GM19324 (cell line): Measurements from ENCODE around the gene LRP2.
"Not testable (repeated sequence)": the region's sequence is repeated elsewhere in the genome, so short reads cannot be mapped to it uniquely, and the experiment has no call there.

Source experiments
- ATAC-seq: cut with Tn5 transposase; IDR thresholded peaks from one replicate; pipeline ENCODE4 v1.9.1; 2021; ENCODE audit warnings: mild to moderate bottlenecking, moderate library complexity; ENCODE audit not compliant: unreplicated experiment, low FRiP score

LRP2 gene

DNA sequence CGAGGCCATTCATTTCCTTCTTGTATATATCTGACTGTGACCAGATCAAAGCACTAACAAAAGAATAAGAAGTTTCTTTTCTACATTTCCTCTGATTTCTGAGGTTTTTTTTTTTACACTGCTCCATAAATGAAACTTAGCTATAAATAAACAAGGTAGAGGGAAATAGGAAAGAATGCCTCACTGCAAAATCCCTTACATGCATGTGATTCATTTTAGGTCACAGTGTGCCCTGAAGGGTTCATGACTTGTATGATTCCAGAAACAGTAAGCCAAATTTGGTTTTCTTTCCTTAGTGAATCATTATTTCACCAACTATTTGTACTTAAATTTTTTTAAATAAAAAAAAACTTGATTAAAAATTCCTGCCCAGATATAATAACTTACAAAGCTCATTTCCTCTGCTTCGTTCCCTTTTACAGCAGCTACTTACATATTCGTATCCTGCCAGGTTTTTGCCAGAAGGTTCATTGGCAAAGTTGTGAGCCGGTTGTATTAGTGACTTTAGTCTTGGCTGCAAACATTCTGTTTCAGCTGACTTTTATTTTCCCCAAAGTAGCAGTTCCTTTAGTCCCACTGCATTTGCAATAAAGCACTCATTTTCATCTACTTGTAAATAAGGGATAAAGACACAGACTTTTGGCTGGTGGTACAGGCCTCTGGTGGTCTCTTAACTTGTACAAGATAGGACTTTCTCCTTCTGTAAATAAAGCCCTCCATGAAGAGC is 58.6 kb downstream of the LRP2 start:
- ATAC-seq = no peak

DNA sequence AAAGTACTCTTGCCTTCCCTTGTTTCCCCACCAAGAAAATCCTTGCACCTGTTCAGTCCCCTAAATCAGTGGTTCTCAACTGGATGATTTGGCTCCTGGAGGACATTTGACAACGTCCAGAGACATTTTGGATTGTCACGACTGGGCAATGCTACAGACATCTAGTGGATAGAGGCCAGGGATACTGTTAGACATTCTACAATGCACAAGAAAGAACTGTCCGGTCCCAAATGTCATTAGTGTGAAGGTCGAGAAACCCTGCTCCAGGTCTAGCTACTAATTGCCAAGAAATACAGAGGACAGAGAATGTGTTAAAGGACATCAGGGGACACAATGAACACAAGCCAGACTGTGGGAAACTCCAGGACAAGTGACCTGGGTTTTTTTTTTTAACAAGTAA is 60.0 kb downstream of the LRP2 start:
- ATAC-seq = no peak

DNA sequence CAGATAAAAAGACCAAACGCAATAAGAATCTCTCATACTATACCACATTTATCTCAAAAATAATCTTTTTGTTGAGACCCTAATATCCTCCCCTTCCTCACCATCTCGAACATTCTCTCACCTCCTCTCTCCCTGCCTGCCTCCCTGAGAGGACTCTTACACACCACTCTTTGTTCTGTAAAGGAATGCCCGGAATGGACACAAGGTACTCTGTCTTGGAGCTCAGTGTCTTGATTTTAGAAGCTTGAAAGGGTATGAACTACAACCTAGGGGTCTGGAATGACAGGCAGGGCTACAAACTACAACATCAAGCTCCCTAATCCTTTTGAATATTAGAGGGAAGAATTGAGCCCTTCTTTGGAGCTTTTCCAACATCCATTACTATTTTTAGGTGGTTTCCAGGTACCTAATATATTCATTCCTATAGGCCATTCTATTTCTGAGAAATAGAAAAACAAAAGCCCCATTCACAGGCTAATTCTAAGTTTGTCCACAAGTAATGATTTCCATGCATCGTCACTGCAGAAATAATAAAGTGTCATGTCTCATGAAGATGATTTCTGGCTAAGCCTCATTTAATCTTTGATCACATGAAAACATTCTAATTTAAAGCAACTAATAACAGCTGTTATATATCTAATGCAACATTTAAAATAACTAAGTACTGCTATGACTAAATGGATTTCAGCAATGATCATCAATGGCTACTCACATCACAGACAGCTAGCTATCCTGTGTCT is 60.6 kb downstream of the LRP2 start:
- ATAC-seq = no peak

DNA sequence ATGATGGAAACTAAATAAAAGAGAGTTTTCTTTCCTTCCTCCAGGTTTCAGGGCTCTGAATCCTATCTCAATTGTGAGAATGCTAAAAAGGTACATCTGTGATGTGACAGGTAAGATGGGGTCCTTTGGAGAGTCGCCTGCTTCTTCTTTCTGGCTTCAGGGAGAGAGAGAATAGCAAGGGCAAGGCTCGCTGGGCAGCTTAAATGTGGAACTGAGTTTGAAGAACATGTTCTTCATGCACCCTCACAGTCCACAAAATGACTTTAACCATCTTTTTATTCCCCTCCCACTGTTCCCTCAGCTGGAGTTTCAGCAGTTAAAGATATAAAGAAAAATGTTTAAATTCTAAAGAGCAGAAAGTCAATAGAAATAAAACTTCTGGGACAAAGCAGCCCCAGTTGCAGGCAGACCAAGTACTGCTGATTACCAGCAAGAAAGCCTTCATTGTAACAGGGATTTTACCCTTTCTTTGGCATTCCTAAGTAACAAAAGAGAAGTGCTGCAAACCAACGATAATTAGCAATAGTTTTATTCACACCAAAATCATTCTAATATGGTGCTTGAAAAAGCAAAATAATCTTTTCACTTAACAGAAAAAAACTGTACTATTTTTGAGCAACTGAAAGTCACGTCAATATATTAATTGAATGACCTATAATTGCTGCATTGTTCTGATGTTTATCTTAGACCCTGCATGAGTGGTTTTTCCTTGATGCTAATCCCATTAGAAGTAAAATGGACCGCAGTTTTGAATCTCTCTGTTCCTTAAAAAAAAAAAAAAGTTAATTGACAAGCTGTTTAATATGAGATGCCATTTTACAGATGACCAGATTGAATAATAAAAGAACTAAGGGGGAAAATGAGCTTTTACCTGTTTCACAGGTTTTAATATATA is 61.5 kb downstream of the LRP2 start:
- ATAC-seq = no peak

DNA sequence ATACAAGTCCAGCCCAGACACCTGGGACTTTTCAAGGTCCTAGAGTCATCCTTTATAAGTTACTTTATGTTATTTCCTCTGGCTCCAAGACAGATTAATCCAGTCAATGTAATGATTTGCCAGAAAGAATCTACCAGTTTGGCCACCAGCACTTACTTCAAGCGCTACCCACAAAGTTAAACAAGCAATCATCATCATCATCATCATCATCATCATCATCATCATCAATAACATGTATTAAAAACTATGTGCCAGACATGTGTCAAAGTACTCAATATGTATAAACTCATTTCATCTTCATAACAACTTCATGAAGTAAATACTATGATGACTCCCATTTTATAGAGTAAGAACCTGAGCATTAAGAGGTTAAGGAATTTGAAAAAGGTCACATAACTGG is 64.3 kb downstream of the LRP2 start:
- no peak for ATAC-seq

DNA sequence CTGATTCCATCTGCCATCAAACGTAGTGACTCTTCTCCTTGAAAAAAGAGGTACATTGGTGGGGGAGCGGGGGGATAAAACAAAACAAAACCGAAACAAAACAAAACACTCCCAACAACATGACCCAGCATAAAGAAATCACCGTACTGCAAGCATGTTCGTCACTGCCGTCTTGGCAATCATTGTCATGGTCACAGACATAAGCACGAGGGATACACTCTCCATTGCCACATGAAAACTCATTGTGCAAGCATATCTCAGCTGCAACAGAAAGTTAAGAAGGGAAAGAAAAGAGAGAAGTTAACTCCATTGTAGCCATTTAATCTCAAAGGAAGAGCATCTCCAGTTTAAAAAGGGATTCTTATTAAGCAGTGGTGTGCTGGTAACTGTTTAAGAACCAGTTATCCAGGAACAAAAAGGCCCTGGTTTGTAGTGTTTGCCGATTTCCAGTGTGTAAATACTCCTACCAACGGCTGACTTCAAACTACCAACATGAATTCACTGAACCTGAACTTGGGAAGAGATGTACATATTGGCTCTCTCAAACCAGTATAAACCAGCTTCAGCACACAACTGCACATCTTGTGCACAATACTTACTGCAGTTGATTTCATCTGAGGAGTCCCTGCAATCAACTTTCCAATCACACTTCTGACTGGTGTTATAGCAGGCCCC is 68.2 kb downstream of the LRP2 start:
- no peak for ATAC-seq

DNA sequence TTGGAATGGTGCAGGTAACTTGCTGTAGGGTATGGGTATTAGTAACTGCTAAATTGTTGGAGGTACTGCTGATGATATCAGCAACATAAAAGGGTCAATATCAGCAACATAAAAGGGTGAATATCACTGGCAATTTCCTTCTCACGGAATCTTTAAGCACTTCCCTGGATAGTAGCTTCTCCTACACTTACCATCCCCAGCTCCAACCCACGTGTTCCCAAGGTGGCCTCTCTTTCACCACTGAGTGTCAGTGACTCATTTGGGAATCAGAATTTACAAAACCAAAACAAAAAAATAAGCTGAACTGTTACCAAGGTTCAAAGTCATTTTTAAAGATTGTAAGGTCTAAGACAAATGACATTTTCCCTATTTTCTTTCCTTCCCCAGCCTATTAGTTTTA is 70.8 kb downstream of the LRP2 start:
- no peak for ATAC-seq

DNA sequence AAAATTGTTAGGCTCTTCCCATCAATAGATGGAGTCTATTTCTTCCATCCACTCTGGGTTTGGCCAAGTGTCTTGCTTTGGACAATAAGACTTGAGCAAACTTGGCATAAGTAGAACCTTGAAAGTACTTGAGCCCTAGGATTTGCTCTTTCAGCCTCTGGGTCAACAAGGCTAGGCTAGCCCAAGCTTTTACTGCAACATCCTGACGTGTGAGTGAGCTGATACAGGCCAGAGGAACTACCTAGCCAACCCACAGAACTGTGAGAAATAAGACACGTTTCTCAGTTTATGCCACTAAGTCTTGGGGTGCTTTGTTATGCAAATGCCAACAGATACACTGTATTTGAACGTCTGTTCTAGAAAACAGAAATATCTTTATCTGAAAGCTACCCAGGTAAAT is 71.9 kb downstream of the LRP2 start:
- ATAC-seq = no peak

DNA sequence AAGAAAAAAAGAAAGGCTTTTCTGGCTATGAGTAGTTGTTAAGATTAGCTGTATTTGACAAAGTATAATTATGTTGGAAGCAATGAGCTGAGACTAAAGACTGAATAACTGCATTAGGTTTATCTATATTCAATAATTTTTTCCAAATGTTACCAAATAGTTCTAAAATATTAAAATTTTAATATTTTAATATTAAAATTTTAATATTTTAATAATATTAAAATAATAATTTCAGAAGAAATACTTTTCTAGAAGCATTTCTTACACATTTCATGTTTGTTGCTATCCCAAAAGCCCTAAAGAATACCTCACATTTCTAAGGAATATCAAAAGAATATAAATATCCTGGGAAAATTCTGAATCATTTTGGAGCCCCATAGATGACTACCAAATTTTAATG is 74.7 kb downstream of the LRP2 start:
- no peak for ATAC-seq

DNA sequence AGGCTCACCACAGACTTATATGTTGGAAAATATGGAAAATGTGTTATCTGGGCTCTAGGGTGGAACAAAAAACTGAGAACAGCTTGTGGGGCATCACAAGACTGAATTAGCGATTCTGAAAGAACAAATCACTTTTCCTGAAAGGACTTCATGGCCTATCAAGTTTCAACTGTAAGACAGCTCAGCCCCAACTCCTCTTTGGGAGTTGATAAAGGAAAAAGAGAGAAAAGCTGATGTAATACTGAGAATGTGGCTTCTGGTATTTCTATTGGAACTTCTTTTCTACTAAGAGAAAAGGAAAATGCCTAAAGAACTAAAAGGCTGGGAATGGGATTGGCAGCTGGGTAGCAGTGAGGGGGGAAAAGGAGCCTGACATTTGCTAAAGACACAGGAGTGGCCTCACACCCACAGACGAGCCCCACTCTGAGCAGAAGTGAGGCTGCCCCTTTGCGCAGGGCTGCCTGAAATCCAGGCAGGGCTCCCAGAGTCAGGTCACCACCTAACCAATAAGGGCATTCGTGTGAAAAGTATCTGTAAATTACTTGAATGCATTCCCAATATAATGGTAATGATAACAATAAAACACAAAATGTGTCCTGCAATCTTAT is 75.6 kb downstream of the LRP2 start:
- no peak for ATAC-seq

DNA sequence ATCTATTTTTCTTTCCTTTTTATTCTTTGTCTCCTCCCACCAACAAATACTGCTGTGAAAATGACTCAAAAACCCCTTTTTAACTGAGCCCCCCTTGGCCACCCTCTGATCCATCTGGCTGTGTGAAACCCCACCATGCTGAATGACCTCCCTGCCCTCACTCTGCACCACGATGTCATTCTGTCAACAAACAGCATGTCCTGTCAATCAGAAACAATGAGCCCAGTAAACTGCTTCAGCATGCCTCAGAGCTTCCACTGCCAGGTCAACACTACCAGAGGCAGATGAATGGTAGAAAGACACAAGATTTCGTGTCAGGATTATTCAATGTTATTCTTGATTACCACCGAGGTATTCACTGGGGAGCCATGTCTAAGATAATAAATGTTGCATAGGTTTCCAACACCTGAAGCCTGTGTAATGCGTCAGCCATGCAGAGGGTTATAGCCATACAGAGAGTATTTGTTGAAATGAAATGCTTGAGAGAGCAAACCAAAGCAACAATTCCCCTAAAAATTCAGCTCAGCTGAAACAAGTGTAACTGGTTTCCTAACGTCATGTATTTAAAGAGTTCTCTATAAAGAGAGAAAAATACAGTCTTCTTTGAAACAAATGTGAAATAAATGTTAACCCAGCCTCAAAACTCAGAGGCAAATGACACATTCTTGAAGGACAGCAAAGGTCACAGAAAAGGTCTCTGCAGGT is 76.7 kb downstream of the LRP2 start:
- ATAC-seq = no peak

DNA sequence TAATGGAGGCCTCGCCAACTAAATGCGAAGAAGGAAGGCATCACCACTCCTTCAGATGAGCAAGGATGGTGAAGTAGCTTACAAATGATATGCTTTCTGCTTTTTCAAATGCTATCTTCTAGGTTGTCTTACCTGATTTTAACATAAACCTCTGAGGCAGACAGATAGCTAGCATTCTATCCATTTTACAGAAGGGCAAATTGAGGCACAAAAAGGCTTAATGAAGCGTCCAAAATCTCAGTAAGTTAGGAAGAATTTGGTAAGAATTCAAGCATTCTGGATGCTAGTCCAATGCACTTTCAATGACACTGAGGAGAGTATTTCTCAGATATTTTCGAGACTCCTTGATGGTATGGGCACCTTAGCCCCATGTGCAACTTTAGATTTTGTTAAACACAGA is 81.8 kb downstream of the LRP2 start:
- ATAC-seq = no peak

DNA sequence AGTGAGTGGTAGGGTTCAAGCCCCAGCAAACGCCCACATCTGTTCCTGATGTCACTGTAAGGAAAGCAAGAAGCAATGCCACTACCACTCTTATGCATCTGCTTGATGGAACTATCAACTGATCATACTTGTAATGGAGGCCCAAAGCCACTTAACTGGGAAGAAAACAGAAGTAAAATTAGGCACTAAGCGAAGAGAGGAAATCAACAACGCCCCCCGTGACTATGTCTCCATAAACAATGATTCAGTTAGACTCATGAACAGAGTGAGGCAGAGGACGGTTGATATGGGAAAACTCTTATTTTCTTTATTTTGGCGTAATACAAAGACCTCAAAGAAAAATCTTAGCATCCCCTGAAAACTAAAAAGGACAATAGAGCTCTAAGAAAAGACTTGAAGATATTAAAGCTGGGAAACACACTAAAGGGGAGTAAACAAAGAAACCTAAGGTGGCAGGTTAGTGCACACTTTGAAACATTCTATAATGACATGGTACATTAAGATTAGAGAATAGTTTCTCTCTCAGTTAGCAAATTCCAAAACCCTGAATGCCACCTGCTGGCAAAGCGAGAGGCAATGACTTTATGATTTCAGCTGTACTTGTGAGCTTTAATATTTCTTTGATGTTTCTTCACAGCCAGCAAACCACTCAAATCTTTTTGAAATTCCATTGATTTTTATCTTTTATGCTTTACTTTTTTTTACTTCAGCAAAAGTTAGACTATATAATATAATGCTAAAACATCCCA is 86.5 kb downstream of the LRP2 start:
- no peak for ATAC-seq

DNA sequence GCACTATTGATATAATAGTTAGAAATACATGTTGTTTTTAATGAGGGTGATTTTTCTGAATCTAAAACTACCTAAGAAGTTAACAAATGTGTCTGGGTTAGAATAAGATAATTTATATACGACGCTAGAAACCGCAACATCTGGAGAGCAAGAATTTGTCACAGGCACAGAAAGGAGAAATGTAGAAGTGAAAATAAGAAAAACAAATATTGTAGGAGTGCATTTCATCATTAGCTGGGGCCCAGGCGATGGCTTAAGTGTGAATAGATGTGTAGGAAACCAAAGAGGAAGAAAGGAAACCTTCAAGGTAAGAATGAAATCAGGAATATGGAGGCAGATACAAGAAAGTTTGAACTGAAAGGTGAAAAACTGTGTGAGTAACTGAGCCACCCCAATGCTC is 90.3 kb downstream of the LRP2 start:
- no peak for ATAC-seq

DNA sequence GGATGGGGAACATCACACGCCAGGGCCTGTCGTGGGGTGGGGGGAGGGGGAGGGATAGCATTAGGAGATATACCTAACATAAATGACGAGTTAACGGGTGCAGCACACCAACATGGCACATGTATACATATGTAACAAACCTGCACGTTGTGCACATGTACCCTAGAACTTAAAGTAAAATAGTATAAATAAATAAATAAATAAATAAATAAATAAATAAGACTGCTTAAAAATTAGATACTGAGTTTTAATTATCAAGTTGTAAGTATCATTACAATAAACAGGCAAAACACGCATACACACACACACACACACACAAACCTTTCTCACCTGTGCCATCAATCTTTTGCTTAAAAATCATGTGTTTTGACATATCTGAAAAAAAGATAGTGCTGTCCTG is 91.8 kb downstream of the LRP2 start:
- ATAC-seq = not testable (repeated sequence)

DNA sequence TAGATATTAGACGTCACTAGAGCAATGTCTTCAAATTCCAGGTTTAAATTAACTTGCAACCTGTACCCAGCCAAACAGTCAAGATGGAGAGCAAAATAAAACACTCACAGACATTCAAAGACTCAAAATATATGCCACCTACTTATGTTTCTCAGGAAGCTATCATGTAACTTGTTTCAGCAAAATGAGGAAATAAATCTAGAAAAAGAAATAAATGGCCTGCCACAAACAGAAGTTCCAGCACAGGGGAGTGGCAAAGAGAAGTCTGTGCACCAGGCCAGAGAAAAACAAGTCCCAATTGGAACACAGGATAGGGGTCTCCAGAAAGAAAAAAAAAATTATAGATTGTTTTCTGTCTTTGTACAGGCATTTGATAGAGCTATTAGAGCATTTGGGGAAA is 96.7 kb downstream of the LRP2 start:
- no peak for ATAC-seq

DNA sequence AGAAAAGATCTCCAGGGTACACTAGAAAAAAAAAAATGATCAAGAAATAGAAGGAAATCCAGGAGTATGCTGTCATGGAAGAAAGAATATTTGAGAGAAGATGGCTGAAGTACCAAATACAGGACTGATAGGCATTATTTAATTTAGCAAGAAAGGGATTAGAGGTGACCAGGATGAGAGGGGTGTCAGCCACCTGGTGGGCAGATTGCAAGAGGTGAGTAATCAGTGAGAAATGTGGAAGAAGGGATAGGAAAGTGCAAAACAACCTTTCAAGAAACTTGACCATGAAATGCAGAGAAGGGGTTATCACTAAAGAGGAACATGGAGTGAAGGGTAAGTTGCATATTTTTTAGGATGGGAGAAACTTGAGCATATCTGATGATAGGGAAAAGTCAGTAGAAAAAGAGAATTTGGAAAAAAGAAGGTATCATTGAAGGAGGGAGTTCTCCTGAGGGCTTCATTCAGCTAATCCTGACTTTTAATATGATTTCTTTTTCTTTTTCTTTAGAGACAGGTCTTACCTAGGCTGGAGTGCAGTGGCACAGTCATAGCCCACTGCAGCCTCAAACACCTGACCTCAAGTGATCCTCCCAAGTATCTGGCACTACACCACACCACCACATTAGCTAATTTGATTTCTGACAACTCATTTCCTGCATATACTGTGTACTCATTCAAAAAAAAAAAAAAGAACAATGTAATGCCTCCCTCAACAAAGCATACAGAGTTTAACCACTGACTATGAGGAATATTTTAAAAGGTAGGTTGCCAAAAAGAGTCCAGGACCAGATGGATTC is 101.3 kb downstream of the LRP2 start:
- ATAC-seq = no peak

DNA sequence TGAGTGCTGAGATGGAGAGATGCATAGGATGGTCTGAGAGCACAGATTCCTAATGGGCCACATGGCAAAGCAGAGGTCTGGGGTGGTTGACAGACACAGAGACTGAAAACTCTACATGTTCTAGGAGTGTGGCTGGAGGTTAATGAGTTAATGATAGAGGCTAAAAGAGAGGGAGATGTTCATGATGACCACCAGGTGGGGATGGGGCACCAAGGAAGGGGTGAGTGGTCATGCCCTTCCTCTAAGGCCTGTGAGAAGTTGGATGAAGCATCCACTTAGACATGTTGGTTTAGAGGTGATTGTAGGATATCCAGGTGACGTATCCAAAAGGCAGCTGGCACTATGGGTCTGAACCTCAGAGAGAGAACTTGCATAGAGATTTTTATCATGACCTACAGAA is 102.1 kb downstream of the LRP2 start:
- no peak for ATAC-seq
